Activated CD4-positive, CD25-positive, alpha-beta regulatory T cell treated with anti-CD3 and anti-CD28 coated beads, Interleukin-2, amount 50 U/mL, for 24 hours (primary cell): Measurements from ENCODE around the gene LOC101059915.
"Not testable (repeated sequence)": the region's sequence is repeated elsewhere in the genome, so short reads cannot be mapped to it uniquely, and the experiment has no call there.

Source experiments
- ATAC-seq, 2 donors: fragments of 150-1000 bp; cut with Tn5 transposase; one replicate each; pipeline ENCODE4 v1.10.0; 2021; ENCODE audit warnings: mild to moderate bottlenecking in 1 of 2, moderate library complexity in 1 of 2

Gene LOC101059915

GRCh38 chrX:71644406-71644805 lies 22.9 kb upstream of the LOC101059915 start:
- not testable (repeated sequence) for ATAC-seq

- ATAC-seq, result peak; percentile 79 to 89
Observed at GRCh38 chrX:71650333-71650969, 16.9 kb upstream of the LOC101059915 start.

GRCh38 chrX:71652405-71652804 lies 14.9 kb upstream of the LOC101059915 start:
- ATAC-seq, result peak in 1 of 2 donors; percentile 55

- no peak for ATAC-seq
Observed at GRCh38 chrX:71653344-71653743, 14.0 kb upstream of the LOC101059915 start.

DNA sequence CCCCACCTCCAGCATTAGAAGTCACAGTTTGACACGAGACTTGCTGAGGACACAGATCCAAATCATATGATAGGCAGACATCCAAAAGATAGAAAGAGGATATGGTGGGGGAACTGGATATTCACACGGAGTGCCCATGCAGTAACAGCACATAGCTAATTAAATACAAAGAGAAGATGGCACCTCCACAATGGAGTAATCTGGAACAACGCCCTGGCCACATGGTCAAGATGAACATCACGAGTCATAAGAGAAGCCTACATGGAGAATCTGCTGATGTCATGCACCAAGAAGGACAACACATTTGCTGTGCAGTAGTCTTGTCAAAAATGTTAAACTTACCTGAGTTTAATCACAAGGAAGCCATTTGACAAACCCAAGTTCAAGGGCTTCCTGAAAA lies 10.1 kb upstream of the LOC101059915 start:
- no peak for ATAC-seq

DNA sequence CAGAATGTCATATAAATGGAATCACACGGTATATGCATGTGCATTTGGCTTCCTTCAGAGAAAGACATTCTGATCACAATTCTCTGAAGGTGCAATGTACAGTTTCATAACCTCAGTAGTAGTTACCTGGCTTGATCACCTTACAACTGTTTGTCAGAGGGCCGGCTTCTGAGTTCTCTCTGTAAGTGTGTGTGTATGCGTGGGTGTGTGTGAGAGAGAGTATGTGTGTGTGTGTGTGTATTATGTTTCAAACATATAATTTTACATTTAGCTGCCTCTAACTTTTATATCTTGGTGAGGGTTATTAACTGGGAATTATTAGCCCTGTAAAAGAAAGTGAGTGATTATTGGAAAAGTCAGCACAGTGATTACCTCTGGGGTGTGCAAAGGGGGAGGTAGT lies 8.0 kb upstream of the LOC101059915 start:
- ATAC-seq, result no peak

GRCh38 chrX:71659959-71660358 lies 7.4 kb upstream of the LOC101059915 start:
- no peak for ATAC-seq

DNA sequence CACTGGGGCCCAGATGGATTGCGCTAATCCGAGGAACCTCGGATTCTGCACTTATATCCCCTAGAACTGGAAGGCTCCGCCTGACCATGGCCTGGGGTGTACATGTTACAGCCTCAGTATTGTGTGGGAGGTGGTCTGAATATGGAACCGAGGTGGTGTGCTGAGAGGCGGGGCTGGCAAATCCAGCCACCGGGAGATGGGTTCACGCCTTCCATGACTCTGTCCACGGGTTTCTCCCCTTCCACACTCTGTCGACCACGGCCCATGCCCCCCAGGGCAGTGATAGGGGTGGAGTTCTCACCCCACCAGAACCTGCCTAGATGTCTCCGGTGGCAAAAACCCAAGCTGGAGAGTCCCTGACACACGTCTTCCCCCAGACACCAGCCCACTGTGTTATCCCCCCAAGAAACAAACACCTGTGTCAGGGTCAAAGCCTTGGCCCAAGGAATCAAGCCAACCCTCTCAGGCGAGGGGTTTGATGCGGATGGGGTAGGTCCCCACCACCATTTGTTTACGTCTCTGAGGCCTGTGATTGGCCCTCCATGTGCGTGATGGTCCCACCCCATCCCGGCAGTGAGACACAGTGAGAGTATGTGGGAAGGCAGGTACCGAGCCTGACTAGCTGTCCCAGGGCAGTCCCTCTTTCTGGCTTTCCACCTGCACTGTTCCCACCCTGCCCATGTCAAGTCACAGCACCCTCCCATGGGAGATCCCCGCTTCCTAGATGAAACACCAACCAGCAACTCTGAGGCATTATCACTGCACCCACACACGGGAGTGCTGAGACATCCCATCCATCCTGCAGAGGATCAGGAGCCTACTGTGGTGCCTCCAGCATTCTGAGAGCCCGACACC lies 6.6 kb upstream of the LOC101059915 start:
- ATAC-seq, result no peak

GRCh38 chrX:71661919-71662318 lies 5.4 kb upstream of the LOC101059915 start:
- ATAC-seq, result no peak

GRCh38 chrX:71662654-71663053 lies 4.7 kb upstream of the LOC101059915 start:
- not testable (repeated sequence) for ATAC-seq

GRCh38 chrX:71663238-71663637 lies 4.1 kb upstream of the LOC101059915 start:
- ATAC-seq, result peak; percentile 46 to 77

GRCh38 chrX:71664202-71664601 lies 3.1 kb upstream of the LOC101059915 start:
- ATAC-seq, result peak in 1 of 2 donors; percentile 35

- ATAC-seq, result no peak
Observed at GRCh38 chrX:71664889-71665491, 2.4 kb upstream of the LOC101059915 start.

- ATAC-seq, result no peak
Observed at GRCh38 chrX:71665747-71666146, 1.6 kb upstream of the LOC101059915 start.

- ATAC-seq, result no peak
Observed at GRCh38 chrX:71666240-71667223, 814 bp upstream of the LOC101059915 start.

DNA sequence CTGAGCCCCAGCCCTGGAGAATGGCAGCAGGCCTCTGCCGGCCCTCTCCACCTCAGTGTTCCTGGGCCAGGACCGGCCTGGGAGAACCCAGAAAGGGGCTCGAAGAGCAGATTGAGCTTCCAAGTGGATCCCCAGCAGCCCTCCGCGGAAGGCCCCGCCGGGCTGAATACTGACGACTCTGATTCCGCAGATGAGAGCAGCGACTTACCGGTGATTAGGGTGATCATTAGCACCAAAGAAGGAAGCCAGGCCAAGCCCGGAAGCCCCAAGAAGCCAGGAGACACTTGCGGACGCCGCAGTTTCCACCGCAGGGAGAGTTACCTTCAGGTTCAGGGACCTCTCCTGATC lies 876 bp downstream of the LOC101059915 start:
- ATAC-seq, result no peak

DNA sequence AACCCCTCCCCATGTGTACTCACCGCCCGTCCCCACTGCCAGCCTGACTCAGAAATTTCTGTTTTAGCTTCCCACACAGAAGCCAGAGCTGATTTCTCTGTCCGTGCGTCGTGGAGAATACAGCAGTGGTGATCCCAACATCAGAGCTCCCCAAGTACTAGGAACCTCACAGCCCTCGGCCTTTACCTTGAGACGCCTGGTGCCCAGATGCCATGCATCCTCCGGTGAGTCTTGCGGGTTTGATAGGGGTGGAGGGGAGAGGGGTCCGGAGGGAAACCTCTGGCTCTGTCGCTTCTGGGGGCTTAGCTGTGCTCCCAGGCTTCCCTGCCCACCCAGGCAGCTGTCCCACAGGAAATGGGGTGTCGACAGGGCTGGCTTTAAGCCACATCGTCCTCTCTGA lies 2.1 kb downstream of the LOC101059915 start:
- no peak for ATAC-seq

- peak; percentile 61 to 74 for ATAC-seq
Observed at GRCh38 chrX:71669947-71670346, 2.6 kb downstream of the LOC101059915 start.

DNA sequence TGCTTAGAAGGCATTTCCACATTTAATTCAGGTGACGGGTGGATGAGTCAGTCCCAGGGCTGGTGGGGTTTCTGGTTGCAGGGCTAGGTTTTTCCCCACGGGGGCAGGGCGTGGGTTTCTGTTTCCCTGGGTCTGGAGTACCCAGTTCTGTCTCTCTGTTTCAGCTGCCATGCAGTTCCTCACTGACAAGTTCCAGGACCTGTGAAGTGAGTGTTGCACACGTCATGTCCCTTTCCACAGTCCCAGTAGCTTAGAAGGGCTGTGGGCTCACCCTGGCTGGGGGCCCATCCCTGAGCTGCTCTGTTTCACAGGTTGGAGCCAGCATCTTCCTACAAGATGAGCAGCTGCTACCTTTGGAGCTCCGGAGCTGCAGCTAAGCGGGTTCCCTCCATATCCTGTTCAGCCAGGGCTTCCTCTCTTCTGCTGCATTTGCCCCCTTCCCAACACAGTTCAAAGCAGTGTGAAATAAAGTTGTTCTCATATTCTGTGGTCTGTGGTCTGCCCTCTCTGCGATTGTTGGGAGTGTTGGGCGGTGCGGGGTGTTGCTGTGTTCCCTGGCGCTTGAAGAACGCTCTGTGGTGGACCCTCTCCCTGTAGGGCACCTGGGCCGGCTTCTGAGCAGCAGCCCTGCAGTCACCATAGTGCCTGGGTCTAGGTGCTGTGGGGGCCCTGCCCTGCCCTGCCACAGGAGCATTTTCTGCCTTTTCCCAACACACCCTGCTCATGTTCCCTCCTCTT lies 3.9 kb downstream of the LOC101059915 start:
- ATAC-seq, result peak; percentile 55 to 74

- ATAC-seq, result no peak
Observed at GRCh38 chrX:71671938-71672337, 4.6 kb downstream of the LOC101059915 start.

GRCh38 chrX:71675636-71676035 lies 8.3 kb downstream of the LOC101059915 start:
- not testable (repeated sequence) for ATAC-seq
